ENCODE measurements around the gene STX19. TPM values are rescaled to one million over a fixed set of nuclear protein-coding genes. Genes with fewer than 3 reads are reported as not detected.

STX19 gene
- total and polyA plus RNA-seq, 2 experiments from 2014 or later, result not detected

DNA sequence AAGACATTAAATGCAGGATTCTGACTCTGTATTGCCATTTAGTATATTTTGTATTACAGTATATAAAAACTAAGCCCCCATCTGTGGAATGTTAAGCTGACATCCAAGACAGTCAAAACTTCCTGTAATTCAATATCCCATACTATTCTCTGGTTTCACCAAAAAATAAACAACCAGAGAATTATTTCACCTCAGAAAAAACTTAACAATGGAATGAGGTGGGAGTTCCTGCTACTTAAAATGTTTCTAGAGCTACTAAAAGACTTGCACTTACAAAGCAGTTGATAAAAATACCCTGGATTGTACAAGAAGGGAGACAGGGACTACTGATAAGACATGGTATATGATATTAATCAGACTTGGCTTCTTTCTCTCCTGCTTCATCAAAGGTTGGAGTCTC, 40.1 kb downstream of the STX19 start:
- H3K79me2 ChIP-seq (ENCODE audit: insufficient read depth), result peaks cover 89% of the 10 kb centered on the region
- no peak overlapping the region for H3K9ac ChIP-seq
- H3F3A ChIP-seq (ENCODE audit: insufficient read depth), result peaks cover 5% of the 10 kb centered on the region; the same call in 1 of the 2 replicates
- TF ChIP-seq EZH2 (IDR thresholded peaks at IDR 0.05; ENCODE audit: insufficient read depth, poor library complexity, severe bottlenecking), result no peak
- no peak for TF ChIP-seq EZH2phosphoT487 (IDR thresholded peaks at IDR 0.05; ENCODE audit: insufficient read depth, low read depth)
- H2AFZ ChIP-seq, result peak overlapping the region; percentile 23; the same call in 1 of the 2 replicates
- H3K27me3 ChIP-seq (replicated peaks; ENCODE audit: insufficient read depth), result no peaks in the 10 kb centered on the region
- H3K27ac ChIP-seq, result no peak overlapping the region
- no peaks in the 10 kb centered on the region for H3K36me3 ChIP-seq (ENCODE audit: low read depth)
- peaks cover 12% of the 10 kb centered on the region for H3K4me1 ChIP-seq (ENCODE audit: insufficient read depth)
- in situ Hi-C loops (cut with MboI), result no loop called here
- H4K20me1 ChIP-seq (ENCODE audit: insufficient read depth), result no peaks in the 10 kb centered on the region
- no peaks in the 10 kb centered on the region for H3K9me2 ChIP-seq (ENCODE audit: insufficient read depth)
- DNase-seq, result no peak
- H3K9me3 ChIP-seq (ENCODE audit: low read depth), result no peaks in the 10 kb centered on the region
- H3K4me3 ChIP-seq, result no peak overlapping the region
- H3K4me2 ChIP-seq (ENCODE audit: unreplicated experiment), result peak overlapping the region; percentile 16

DNA sequence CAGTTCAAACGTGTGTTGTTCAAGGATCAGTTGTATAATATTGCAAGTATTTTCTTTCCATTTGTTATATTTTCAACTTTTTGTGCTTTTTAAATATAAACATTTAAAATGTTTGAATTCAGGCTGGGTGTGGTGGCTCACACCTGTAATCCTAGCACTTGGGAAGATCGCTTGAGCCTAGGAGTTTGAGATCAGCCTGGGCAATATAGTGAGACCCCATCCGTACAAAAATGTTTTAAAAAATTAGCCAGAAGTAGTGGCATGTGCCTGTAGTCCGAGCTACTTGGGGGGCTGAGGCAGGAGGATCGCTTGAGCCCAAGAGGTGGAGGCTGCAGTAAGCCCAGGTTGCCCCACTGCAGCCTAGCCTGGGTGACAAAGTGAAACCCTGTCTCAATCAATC, 43.8 kb downstream of the STX19 start:
- Histone ChIP-seq H3K4me2 (ENCODE audit: unreplicated experiment) (no peak overlapping the region), H3K27me3 (replicated peaks; ENCODE audit: insufficient read depth) (no peaks in the 10 kb centered on the region), H3K9me3 (ENCODE audit: low read depth) (no peaks in the 10 kb centered on the region), H3K27ac (no peak overlapping the region), H3K9ac (no peak overlapping the region), H4K20me1 (ENCODE audit: insufficient read depth) (no peaks in the 10 kb centered on the region), H3K79me2 (ENCODE audit: insufficient read depth) (peaks cover 83% of the 10 kb centered on the region), H3K9me2 (ENCODE audit: insufficient read depth) (no peaks in the 10 kb centered on the region), H2AFZ (no peak overlapping the region), H3F3A (ENCODE audit: insufficient read depth) (peaks cover 16% of the 10 kb centered on the region), H3K4me3 (no peak overlapping the region), H3K36me3 (ENCODE audit: low read depth) (no peaks in the 10 kb centered on the region), H3K4me1 (ENCODE audit: insufficient read depth) (peaks cover 21% of the 10 kb centered on the region)
- in situ Hi-C loops (cut with MboI), result no loop called here
- TF ChIP-seq EZH2phosphoT487 (IDR thresholded peaks at IDR 0.05; ENCODE audit: insufficient read depth, low read depth) (no peak), EZH2 (IDR thresholded peaks at IDR 0.05; ENCODE audit: insufficient read depth, poor library complexity, severe bottlenecking) (no peak)
- 73 to 81% methylated on average over 5 of the region's 5 CpGs for WGBS, 2 experiments (ENCODE audit: low coverage in 1 of 2, low lambda C conversion rate in 2 of 2, missing lambda C conversion rate in 2 of 2)
- DNase-seq, result no peak

DNA sequence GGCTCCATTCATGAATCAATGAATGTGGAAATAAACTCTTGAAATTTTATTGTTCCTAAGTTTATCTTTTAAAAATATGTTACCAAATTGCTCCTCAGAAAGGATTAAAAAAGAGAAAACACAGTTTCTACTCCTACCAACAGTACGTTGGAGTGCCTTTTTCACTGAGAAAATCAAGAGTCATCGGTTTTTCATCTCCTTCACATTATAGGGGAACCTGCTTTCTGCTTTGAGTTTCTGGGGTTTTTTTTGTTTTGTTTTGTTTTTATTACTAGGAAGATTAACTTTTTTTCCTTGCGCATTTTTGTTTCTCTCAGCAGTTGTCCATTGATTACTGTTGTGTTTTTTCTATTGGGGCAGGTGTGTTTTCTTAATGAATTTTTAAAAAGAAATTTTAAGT, 45.0 kb downstream of the STX19 start:
- no peaks in the 10 kb centered on the region for H3K36me3 ChIP-seq (ENCODE audit: low read depth)
- H4K20me1 ChIP-seq (ENCODE audit: insufficient read depth), result no peaks in the 10 kb centered on the region
- no peaks in the 10 kb centered on the region for H3K27me3 ChIP-seq (replicated peaks; ENCODE audit: insufficient read depth)
- no peak for DNase-seq
- no peak overlapping the region for H3K4me2 ChIP-seq (ENCODE audit: unreplicated experiment)
- TF ChIP-seq EZH2phosphoT487 (IDR thresholded peaks at IDR 0.05; ENCODE audit: insufficient read depth, low read depth) (no peak), EZH2 (IDR thresholded peaks at IDR 0.05; ENCODE audit: insufficient read depth, poor library complexity, severe bottlenecking) (no peak)
- H3K27ac ChIP-seq, result no peak overlapping the region
- peaks cover 74% of the 10 kb centered on the region for H3K79me2 ChIP-seq (ENCODE audit: insufficient read depth)
- WGBS, 2 experiments (ENCODE audit: low coverage in 1 of 2, low lambda C conversion rate in 2 of 2, missing lambda C conversion rate in 2 of 2), result 98 to 99% methylated on average over 3 of the region's 3 CpGs
- H3K4me3 ChIP-seq, result no peak overlapping the region
- no peaks in the 10 kb centered on the region for H3K9me3 ChIP-seq (ENCODE audit: low read depth)
- H2AFZ ChIP-seq, result no peak overlapping the region
- no peak overlapping the region for H3K9ac ChIP-seq
- H3K9me2 ChIP-seq (ENCODE audit: insufficient read depth), result no peaks in the 10 kb centered on the region
- in situ Hi-C loops (cut with MboI), result no loop called here
- peaks cover 18% of the 10 kb centered on the region for H3K4me1 ChIP-seq (ENCODE audit: insufficient read depth)
- peaks cover 16% of the 10 kb centered on the region for H3F3A ChIP-seq (ENCODE audit: insufficient read depth)

DNA sequence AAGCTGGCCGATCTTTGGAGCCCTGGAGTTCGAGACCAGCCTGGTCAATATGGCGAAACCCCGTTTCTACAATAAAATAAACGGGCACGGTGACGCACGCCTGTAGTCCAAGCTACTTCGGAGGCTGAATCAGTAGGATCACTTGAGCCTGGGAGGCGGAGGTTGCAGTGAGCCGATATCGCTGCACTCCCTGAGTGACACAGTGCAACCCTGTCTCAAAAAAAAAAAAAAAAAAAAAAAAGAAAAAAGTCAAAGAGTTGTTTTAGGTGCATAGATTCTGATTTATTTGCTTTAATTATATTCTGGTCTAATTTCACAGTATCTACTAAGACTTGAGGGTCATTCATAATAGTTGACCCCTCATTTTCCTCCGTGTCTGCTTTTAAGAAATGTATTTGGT, 46.7 kb downstream of the STX19 start:
- TF ChIP-seq EZH2 (IDR thresholded peaks at IDR 0.05; ENCODE audit: insufficient read depth, poor library complexity, severe bottlenecking) (no peak), EZH2phosphoT487 (IDR thresholded peaks at IDR 0.05; ENCODE audit: insufficient read depth, low read depth) (no peak)
- H3K9me3 ChIP-seq (ENCODE audit: low read depth), result no peaks in the 10 kb centered on the region
- no peak overlapping the region for H2AFZ ChIP-seq
- H3K4me2 ChIP-seq (ENCODE audit: unreplicated experiment), result peak overlapping the region; percentile 90
- WGBS, 2 experiments (ENCODE audit: low coverage in 1 of 2, low lambda C conversion rate in 2 of 2, missing lambda C conversion rate in 2 of 2), result 94 to 97% methylated on average over 13 of the region's 13 CpGs
- peaks cover 11% of the 10 kb centered on the region for H3K4me1 ChIP-seq (ENCODE audit: insufficient read depth)
- no peaks in the 10 kb centered on the region for H3K27me3 ChIP-seq (replicated peaks; ENCODE audit: insufficient read depth)
- peaks cover 11% of the 10 kb centered on the region for H3F3A ChIP-seq (ENCODE audit: insufficient read depth)
- H3K9ac ChIP-seq, result no peak overlapping the region
- no peaks in the 10 kb centered on the region for H3K9me2 ChIP-seq (ENCODE audit: insufficient read depth)
- H3K4me3 ChIP-seq, result peak overlapping the region; percentile 89
- peaks cover 60% of the 10 kb centered on the region for H3K79me2 ChIP-seq (ENCODE audit: insufficient read depth)
- no peaks in the 10 kb centered on the region for H4K20me1 ChIP-seq (ENCODE audit: insufficient read depth)
- in situ Hi-C loops (cut with MboI), result no loop called here
- no peak for DNase-seq
- no peaks in the 10 kb centered on the region for H3K36me3 ChIP-seq (ENCODE audit: low read depth)
- no peak overlapping the region for H3K27ac ChIP-seq

Measured in GM23248 (cell line).